NK-92 (cell line): ENCODE data around the gene MLLT6.

Experiments
- DNase-seq: peaks from one replicate; lab custom pipeline; 2025; ENCODE audit not compliant: unreplicated experiment; lab: John Stamatoyannopoulos, UW

MLLT6 gene

GRCh38 chr17:38706505-38707216 lies 1.6 kb downstream of the MLLT6 start:
- no peak for DNase-seq

GRCh38 chr17:38707678-38708351 lies 2.7 kb downstream of the MLLT6 start:
- DNase-seq, result no peak

GRCh38 chr17:38709104-38709820 lies 4.2 kb downstream of the MLLT6 start:
- DNase-seq, result no peak

- DNase-seq, result no peak
Measured at GRCh38 chr17:38709864-38710603, 5.0 kb downstream of the MLLT6 start.

- no peak for DNase-seq
Measured at GRCh38 chr17:38710604-38710962, 5.5 kb downstream of the MLLT6 start.

GRCh38 chr17:38710985-38711384 lies 5.9 kb downstream of the MLLT6 start:
- DNase-seq, result no peak

GRCh38 chr17:38711792-38712571 lies 6.9 kb downstream of the MLLT6 start:
- no peak for DNase-seq

- DNase-seq, result no peak
Measured at GRCh38 chr17:38712593-38712992, 7.5 kb downstream of the MLLT6 start.

GRCh38 chr17:38713456-38714075 lies 8.5 kb downstream of the MLLT6 start:
- no peak for DNase-seq

- no peak for DNase-seq
Measured at GRCh38 chr17:38715216-38715943, 10.3 kb downstream of the MLLT6 start.

- DNase-seq, result no peak
Measured at GRCh38 chr17:38716368-38717005, 11.4 kb downstream of the MLLT6 start.

GRCh38 chr17:38717139-38717745 lies 12.2 kb downstream of the MLLT6 start:
- DNase-seq, result no peak

- no peak for DNase-seq
Measured at GRCh38 chr17:38719289-38719942, 14.3 kb downstream of the MLLT6 start.

GRCh38 chr17:38719943-38720641 lies 15.0 kb downstream of the MLLT6 start:
- no peak for DNase-seq

GRCh38 chr17:38720941-38721340 lies 15.9 kb downstream of the MLLT6 start:
- DNase-seq, result no peak

- no peak for DNase-seq
Measured at GRCh38 chr17:38721802-38722201, 16.7 kb downstream of the MLLT6 start.

- no peak for DNase-seq
Measured at GRCh38 chr17:38724337-38724988, 19.4 kb downstream of the MLLT6 start.
